Activated naive CD4-positive, alpha-beta T cell treated with anti-CD3 and anti-CD28 coated beads, Interleukin-2, amount 50 U/mL, for 24 hours (primary cell): Measurements from ENCODE around the gene SATL1.
"Not testable (repeated sequence)": the region's sequence is repeated elsewhere in the genome, so short reads cannot be mapped to it uniquely, and the experiment has no call there.

ENCODE experiments used
- H3K27ac Mint-ChIP-seq: one replicate; pipeline ENCODE4 v1.8.0; 2021; ENCODE audit warnings: mild to moderate bottlenecking, mixed read lengths
- H3K27me3 Mint-ChIP-seq: one replicate; pipeline ENCODE4 v1.8.0; 2021; ENCODE audit warnings: mixed read lengths
- H3K36me3 Mint-ChIP-seq: one replicate; pipeline ENCODE4 v1.8.0; 2021; ENCODE audit warnings: mixed read lengths
- H3K4me1 Mint-ChIP-seq: one replicate; pipeline ENCODE4 v1.8.0; 2021; ENCODE audit warnings: mixed read lengths
- H3K4me3 Mint-ChIP-seq: one replicate; pipeline ENCODE4 v1.8.0; 2021; ENCODE audit warnings: mild to moderate bottlenecking, mixed read lengths
- H3K9me3 Mint-ChIP-seq: one replicate; pipeline ENCODE4 v1.8.0; 2021; ENCODE audit warnings: mixed read lengths

The SATL1 gene

GRCh38 chrX:85115252-85115651, 128.3 kb downstream of the SATL1 start:
- H3K36me3 Mint-ChIP-seq, result no peaks in the 10 kb centered on the region
- H3K4me1 Mint-ChIP-seq, result no peaks in the 10 kb centered on the region
- no peaks in the 10 kb centered on the region for H3K9me3 Mint-ChIP-seq
- no peak overlapping the region for H3K4me3 Mint-ChIP-seq
- H3K27ac Mint-ChIP-seq, result no peak overlapping the region
- H3K27me3 Mint-ChIP-seq, result peaks cover 2% of the 10 kb centered on the region

- no peaks in the 10 kb centered on the region for H3K36me3 Mint-ChIP-seq
- H3K9me3 Mint-ChIP-seq, result no peaks in the 10 kb centered on the region
- H3K4me3 Mint-ChIP-seq, result no peak overlapping the region
- H3K27me3 Mint-ChIP-seq, result peaks cover 2% of the 10 kb centered on the region
- H3K4me1 Mint-ChIP-seq, result no peaks in the 10 kb centered on the region
- no peak overlapping the region for H3K27ac Mint-ChIP-seq
These were observed 128.8 kb downstream of the SATL1 start for GRCh38 chrX:85114776-85115175.

- Mint-ChIP-seq H3K9me3 (no peaks in the 10 kb centered on the region), H3K27ac (no peak overlapping the region), H3K36me3 (no peaks in the 10 kb centered on the region), H3K4me1 (no peaks in the 10 kb centered on the region), H3K27me3 (peaks cover 2% of the 10 kb centered on the region), H3K4me3 (no peak overlapping the region)
These were observed 129.4 kb downstream of the SATL1 start for GRCh38 chrX:85114171-85114570.

GRCh38 chrX:85113746-85114145, 129.8 kb downstream of the SATL1 start:
- Mint-ChIP-seq H3K4me1 (no peaks in the 10 kb centered on the region), H3K27me3 (peaks cover 2% of the 10 kb centered on the region), H3K36me3 (no peaks in the 10 kb centered on the region), H3K27ac (no peak overlapping the region), H3K9me3 (no peaks in the 10 kb centered on the region), H3K4me3 (no peak overlapping the region)

- H3K9me3 Mint-ChIP-seq, result no peaks in the 10 kb centered on the region
- peaks cover 2% of the 10 kb centered on the region for H3K27me3 Mint-ChIP-seq
- no peaks in the 10 kb centered on the region for H3K36me3 Mint-ChIP-seq
- no peak overlapping the region for H3K27ac Mint-ChIP-seq
- no peak overlapping the region for H3K4me3 Mint-ChIP-seq
- H3K4me1 Mint-ChIP-seq, result no peaks in the 10 kb centered on the region
These were observed 131.3 kb downstream of the SATL1 start for GRCh38 chrX:85112293-85112692.

GRCh38 chrX:85111347-85111746, 132.2 kb downstream of the SATL1 start:
- peaks cover 2% of the 10 kb centered on the region for H3K27me3 Mint-ChIP-seq
- no peak overlapping the region for H3K27ac Mint-ChIP-seq
- H3K36me3 Mint-ChIP-seq, result no peaks in the 10 kb centered on the region
- no peaks in the 10 kb centered on the region for H3K9me3 Mint-ChIP-seq
- no peaks in the 10 kb centered on the region for H3K4me1 Mint-ChIP-seq
- H3K4me3 Mint-ChIP-seq, result no peak overlapping the region

- Mint-ChIP-seq H3K36me3 (no peaks in the 10 kb centered on the region), H3K4me1 (no peaks in the 10 kb centered on the region), H3K9me3 (no peaks in the 10 kb centered on the region), H3K27ac (no peak overlapping the region), H3K27me3 (no peaks in the 10 kb centered on the region), H3K4me3 (no peak overlapping the region)
These were observed 134.3 kb downstream of the SATL1 start for GRCh38 chrX:85109235-85109634.

- no peak overlapping the region for H3K4me3 Mint-ChIP-seq
- H3K27ac Mint-ChIP-seq, result no peak overlapping the region
- H3K27me3 Mint-ChIP-seq, result no peaks in the 10 kb centered on the region
- H3K9me3 Mint-ChIP-seq, result no peaks in the 10 kb centered on the region
- H3K4me1 Mint-ChIP-seq, result no peaks in the 10 kb centered on the region
- H3K36me3 Mint-ChIP-seq, result no peaks in the 10 kb centered on the region
These were observed 135.4 kb downstream of the SATL1 start for GRCh38 chrX:85108165-85108564.

GRCh38 chrX:85107407-85107806, 136.2 kb downstream of the SATL1 start:
- H3K27ac Mint-ChIP-seq, result no peak overlapping the region
- no peaks in the 10 kb centered on the region for H3K4me1 Mint-ChIP-seq
- no peaks in the 10 kb centered on the region for H3K27me3 Mint-ChIP-seq
- H3K9me3 Mint-ChIP-seq, result no peaks in the 10 kb centered on the region
- no peaks in the 10 kb centered on the region for H3K36me3 Mint-ChIP-seq
- H3K4me3 Mint-ChIP-seq, result no peak overlapping the region

- Mint-ChIP-seq H3K4me1 (no peaks in the 10 kb centered on the region), H3K27me3 (no peaks in the 10 kb centered on the region), H3K27ac (no peak overlapping the region), H3K4me3 (no peak overlapping the region), H3K9me3 (no peaks in the 10 kb centered on the region), H3K36me3 (peaks cover 12% of the 10 kb centered on the region)
These were observed 154.2 kb downstream of the SATL1 start for GRCh38 chrX:85089321-85089840.

GRCh38 chrX:85084770-85085393, 158.7 kb downstream of the SATL1 start:
- H3K27me3 Mint-ChIP-seq, result no peaks in the 10 kb centered on the region
- no peaks in the 10 kb centered on the region for H3K9me3 Mint-ChIP-seq
- peaks cover 11% of the 10 kb centered on the region for H3K36me3 Mint-ChIP-seq
- no peak overlapping the region for H3K27ac Mint-ChIP-seq
- H3K4me3 Mint-ChIP-seq, result no peak overlapping the region
- no peaks in the 10 kb centered on the region for H3K4me1 Mint-ChIP-seq

GRCh38 chrX:85077247-85077646, 166.3 kb downstream of the SATL1 start:
- H3K27me3 Mint-ChIP-seq, H3K9me3 Mint-ChIP-seq, H3K4me1 Mint-ChIP-seq, H3K4me3 Mint-ChIP-seq, H3K27ac Mint-ChIP-seq: not testable (repeated sequence)
- H3K36me3 Mint-ChIP-seq, result peaks cover 14% of the 10 kb centered on the region

GRCh38 chrX:85065512-85066198, 177.9 kb downstream of the SATL1 start:
- no peak overlapping the region for H3K27ac Mint-ChIP-seq
- H3K4me3 Mint-ChIP-seq, result no peak overlapping the region
- H3K4me1 Mint-ChIP-seq, result no peaks in the 10 kb centered on the region
- no peaks in the 10 kb centered on the region for H3K27me3 Mint-ChIP-seq
- peaks cover 11% of the 10 kb centered on the region for H3K36me3 Mint-ChIP-seq
- no peaks in the 10 kb centered on the region for H3K9me3 Mint-ChIP-seq

GRCh38 chrX:85052636-85053343, 190.8 kb downstream of the SATL1 start:
- no peak overlapping the region for H3K4me3 Mint-ChIP-seq
- H3K36me3 Mint-ChIP-seq, result peaks cover 4% of the 10 kb centered on the region
- no peaks in the 10 kb centered on the region for H3K9me3 Mint-ChIP-seq
- H3K27ac Mint-ChIP-seq, result peak overlapping the region; percentile 30
- no peaks in the 10 kb centered on the region for H3K4me1 Mint-ChIP-seq
- H3K27me3 Mint-ChIP-seq, result no peaks in the 10 kb centered on the region

- Mint-ChIP-seq H3K4me3 (no peak overlapping the region), H3K9me3 (no peaks in the 10 kb centered on the region), H3K4me1 (no peaks in the 10 kb centered on the region), H3K27me3 (no peaks in the 10 kb centered on the region), H3K27ac (no peak overlapping the region), H3K36me3 (peaks cover 3% of the 10 kb centered on the region)
These were observed 191.4 kb downstream of the SATL1 start for GRCh38 chrX:85052205-85052604.

- Mint-ChIP-seq H3K9me3 (no peaks in the 10 kb centered on the region), H3K27me3 (no peaks in the 10 kb centered on the region), H3K4me3 (no peak overlapping the region)
These were observed 192.0 kb downstream of the SATL1 start for GRCh38 chrX:85051627-85052026.

More at GRCh38 chrX:85051627-85052026, 192.0 kb downstream of the SATL1 start:
- Mint-ChIP-seq H3K27ac (no peak overlapping the region), H3K4me1 (no peaks in the 10 kb centered on the region), H3K36me3 (peaks cover 1% of the 10 kb centered on the region)
